ENCODE measurements around the gene DMAC2.
"Not testable (repeated sequence)": the region's sequence is repeated elsewhere in the genome, so short reads cannot be mapped to it uniquely, and the experiment has no call there.

DMAC2 gene

GRCh38 chr19:41442473-41443355 is 3.0 kb upstream of the DMAC2 start, which contains the start of gene ERICH4:
Gene ERICH4, plus strand, starts transcription at chr19:41443156. Its CDS starts 14 bp downstream, at chr19:41443170.
- no peak for DNase-seq

- DNase-seq = no peak
Observed at GRCh38 chr19:41441321-41441945, 1.7 kb upstream of the DMAC2 start.

GRCh38 chr19:41437944-41438574 is 1.7 kb downstream of the DMAC2 start:
- DNase-seq = no peak

DNA sequence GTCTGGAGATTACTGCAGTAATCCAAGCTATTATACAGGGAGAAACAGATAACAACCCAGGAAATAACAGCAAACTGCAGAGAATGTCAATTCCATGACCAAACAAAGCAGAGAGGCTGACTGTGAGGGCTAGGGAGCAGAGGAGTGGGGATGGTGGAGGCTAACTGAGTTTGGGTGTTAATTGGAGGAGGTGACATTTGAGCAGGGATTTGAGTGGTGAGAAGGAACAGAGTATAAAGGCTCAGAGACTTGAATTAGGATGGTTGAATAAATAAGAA is 3.1 kb downstream of the DMAC2 start:
- no peak for DNase-seq

- no peak for DNase-seq
Observed at GRCh38 chr19:41435936-41436673, 3.6 kb downstream of the DMAC2 start.

DNA sequence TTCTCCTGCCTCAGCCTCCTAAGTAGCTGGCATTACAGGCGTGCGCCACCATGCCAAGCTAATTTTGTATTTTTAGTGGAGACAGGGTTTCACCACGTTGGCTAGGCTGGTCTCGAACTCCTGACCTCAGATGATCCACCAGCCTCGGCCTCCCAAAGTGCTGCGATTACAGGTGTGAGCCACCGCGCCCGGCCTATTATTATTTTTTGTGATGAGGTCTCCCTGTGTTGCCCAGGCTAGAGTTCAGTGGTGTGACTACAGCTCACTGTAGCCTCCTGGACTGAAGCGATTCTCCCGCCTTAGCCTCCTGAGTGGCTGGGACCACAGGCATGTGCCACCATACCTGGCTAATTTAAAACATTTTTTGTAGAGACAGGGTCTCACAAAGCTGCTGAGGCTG is 4.3 kb downstream of the DMAC2 start:
- DNase-seq = not testable (repeated sequence)

GRCh38 chr19:41434450-41434849 is 5.3 kb downstream of the DMAC2 start:
- no peak for DNase-seq

DNA sequence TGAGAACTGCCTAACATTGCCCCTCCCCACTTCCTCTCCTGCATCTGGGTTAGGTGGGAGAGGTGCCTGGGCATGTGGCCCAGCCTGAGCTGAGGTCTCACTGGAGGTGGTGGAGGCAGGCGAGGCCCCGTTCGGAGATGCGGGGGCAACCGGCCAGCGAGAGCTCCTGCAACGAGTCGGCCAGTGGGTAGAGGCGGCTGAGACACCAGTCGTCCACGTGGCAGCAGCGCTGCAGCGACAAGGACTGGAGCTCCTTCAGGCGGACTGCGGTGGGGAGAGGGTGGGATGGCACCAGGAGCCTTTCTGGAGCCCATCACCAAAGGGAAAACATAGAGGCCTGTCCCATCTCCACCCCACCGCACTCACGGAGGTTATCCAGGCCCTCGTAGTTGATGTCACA is 6.5 kb downstream of the DMAC2 start:
- DNase-seq = no peak

DNA sequence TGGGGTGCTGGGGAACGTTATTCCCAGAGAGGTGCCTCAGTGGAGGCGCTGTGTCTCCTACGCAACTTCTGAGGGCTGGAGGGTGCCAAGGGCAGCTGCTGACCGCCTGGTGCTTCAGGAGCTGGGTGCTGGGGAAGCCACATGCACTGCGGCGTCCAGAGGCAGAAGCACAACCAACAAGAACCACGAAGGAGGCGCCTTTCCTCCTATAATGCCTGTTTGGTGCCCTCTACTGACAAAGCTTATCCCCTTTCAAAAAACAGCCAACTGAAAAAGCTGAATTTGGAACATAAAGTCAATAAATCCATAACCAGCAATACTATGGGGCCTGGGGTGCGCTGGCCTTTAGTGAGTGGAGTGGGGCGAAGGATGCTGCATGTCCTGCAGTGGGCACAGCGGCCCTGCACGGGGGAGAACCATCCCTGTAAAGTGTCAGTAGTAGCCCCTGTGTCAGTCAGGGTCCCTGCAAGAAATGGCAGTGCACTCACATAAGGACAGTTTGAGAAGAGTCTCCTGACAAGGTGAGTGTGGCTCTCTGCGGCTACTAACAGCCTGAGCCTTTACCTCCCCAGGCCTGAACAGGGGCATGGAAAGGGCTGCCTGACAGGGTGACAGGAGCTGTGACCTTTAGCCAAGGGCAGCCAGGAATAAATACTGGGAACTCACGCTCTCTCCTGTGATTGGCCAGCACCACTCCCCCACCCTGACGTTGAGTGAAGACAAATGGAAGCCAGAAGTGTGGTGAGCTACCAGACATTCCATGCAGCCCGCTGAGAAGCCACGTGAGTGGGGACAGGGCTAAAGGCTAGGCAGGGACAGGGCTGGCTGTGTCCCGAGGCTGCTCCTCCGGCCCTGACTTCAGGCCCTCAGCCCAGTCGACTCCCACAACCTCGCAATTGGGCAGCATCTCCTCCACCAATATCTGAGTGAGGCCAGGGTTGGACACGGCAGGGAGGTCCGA is 8.0 kb downstream of the DMAC2 start:
- DNase-seq = no peak

DNA sequence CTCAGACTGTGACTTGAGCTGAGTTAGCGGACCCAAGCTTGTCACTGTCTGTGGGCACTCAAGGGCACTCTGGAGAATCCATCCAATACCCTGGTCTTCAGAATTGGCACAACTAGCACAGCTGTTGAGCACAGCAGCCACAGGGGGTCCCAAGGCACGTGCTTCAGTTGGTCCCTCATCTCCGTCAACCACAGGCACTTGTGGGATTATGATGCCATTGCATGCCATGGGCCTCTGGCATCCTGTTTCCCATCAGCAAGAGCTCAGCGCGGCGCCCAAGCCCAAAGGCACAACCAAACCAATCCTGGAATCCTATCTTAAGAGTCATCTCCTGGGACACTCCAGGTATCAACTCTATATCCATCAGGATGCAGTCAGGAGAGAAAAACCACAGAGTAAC is 8.8 kb downstream of the DMAC2 start:
- no peak for DNase-seq

DNA sequence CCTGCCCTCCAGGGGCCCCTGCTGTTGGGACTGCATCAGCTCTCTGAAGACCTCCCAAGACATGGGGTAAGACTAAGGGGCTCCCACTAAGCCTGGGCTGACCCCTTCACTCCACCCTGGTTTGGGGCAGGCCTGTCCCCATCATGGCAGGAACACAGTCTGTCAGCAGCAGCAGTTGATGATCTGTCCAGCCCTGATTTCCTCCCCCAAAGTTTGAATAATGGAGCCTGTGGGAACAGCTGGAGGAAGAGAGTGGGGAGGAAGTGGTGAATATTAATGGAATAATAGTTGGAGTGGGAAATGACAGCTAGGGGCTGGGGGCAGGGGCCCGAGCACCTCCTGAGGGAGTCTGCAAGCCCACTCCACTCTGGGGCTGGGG is 11.2 kb downstream of the DMAC2 start:
- no peak for DNase-seq

GRCh38 chr19:41427647-41428480 is 11.8 kb downstream of the DMAC2 start:
- DNase-seq = no peak

DNA sequence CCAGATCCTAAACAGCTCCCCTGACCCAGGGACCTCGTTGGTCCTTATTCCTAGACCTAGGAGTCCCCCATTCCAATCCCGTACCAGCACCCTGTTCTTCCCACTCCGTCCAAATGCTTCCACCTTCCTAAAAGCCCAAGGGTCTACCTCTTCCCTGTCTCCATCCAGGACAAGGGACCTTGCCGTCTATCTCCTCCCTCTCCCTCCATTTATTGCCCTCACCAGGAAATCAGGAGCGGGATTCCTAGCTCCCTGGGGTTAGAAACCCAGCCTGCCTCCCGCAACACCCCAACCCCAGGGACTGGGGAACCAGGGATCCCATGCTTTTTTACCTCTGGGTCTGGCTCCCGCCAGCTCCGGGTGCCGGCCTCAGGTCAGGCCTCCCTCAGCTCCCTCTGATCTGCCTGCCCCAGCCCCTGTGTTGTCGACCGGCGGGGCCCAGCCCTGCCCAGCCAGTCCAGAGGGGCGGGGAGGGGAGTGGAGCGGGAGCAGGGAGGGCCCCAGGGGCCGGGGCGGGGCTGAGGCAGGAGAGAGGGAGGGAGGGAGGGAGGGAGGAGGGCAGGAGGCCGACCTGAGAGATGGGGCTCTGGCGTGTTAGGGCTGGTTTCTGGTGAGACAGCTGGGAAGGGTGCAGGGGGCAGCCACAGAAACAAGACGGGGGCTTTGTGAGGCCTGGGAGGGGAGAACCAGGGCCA is 12.6 kb downstream of the DMAC2 start, which contains the start of gene B3GNT8:
Gene B3GNT8 (minus strand): TSS at position 423 of the 695 bp plus-strand sequence. CDS start 596 bp downstream, outside the sequence.
- no peak for DNase-seq

- no peak for DNase-seq
Observed at GRCh38 chr19:41426116-41426841, 13.4 kb downstream of the DMAC2 start.

GRCh38 chr19:41425174-41426115 is 14.3 kb downstream of the DMAC2 start:
- no peak for DNase-seq

DNA sequence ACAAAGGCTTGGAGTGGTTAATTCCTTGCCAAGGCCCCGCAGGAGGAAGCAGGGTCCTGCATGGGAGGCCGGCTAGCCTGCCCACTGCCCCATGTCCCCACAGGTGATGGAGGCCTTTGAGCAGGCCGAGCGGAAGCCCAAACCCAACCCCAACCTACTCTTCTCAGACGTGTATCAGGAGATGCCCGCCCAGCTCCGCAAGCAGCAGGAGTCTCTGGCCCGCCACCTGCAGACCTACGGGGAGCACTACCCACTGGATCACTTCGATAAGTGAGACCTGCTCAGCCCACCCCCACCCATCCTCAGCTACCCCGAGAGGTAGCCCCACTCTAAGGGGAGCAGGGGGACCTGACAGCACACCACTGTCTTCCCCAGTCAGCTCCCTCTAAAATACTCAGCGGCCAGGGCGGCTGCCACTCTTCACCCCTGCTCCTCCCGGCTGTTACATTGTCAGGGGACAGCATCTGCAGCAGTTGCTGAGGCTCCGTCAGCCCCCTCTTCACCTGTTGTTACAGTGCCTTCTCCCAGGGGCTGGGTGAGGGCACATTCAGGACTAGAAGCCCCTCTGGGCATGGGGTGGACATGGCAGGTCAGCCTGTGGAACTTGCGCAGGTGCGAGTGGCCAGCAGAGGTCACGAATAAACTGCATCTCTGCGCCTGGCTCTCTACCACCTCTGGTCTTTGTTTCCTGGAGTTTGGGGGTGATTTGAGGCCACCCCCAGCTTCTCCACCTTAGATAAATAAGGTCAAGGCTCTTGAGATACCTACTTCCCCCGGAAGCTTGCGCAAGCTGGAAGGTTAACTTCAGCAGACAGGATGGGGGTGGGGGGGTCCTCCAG is 15.2 kb downstream of the DMAC2 start:
- no peak for DNase-seq

DNA sequence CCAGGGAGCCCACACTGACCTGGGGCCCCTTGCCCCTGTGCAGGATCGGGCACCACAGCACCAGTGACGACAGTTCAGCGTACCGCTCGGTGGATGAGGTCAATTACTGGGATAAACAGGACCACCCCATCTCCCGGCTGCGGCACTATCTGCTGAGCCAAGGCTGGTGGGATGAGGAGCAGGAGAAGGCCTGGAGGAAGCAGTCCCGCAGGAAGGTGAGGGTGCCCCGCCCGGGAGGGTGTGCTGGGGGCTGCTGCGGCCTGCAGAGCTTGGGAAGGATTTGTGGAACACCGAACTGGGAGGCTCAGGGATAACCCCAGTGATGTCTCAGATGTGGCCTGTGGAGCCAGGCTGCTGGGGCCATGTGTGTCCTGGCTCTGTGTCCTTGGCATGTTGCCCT is 16.8 kb downstream of the DMAC2 start:
- no peak for DNase-seq

DNA sequence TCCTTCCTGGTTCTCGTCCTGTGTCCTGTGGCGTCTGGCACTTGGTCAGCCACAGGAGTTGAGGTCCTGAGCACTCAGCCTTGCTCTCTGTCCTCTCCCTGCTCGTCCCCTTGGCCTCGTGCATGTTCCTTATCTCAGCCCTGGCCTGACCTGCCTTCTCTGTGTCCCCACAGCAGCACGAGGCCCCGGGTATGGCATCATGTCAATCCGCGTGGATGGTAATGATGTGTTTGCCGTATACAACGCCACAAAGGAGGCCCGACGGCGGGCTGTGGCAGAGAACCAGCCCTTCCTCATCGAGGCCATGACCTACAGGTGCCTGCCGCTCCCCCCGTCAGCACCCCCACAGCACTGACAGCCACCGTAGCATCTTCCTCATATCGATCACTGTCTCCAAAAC is 17.3 kb downstream of the DMAC2 start:
- DNase-seq = no peak
